ENCODE measurements around the gene DMBX1. TPM values are rescaled to one million over a fixed set of nuclear protein-coding genes. Genes with fewer than 3 reads are reported as not detected.

DMBX1 gene
- total and polyA plus RNA-seq, 9 of the 15 experiments (the other 6 are each of a cell fraction or from before 2014, with no cell fraction given): 0.25 to 4.3 (median 1.0) TPM

GRCh38 chr1:46477153-46477929, 12.3 kb upstream of the DMBX1 start:
- Histone ChIP-seq H2AFZ (ENCODE audit: low read depth, low read length) (no peak overlapping the region), H4K20me1 (replicated peaks; ENCODE audit: control insufficient read depth, insufficient read depth, low read length) (no peaks in the 10 kb centered on the region), H3K79me2 (ENCODE audit: control insufficient read depth, insufficient read depth, low read length) (no peaks in the 10 kb centered on the region), H3K9me1 (ENCODE audit: control insufficient read depth, insufficient read depth, low read length) (no peaks in the 10 kb centered on the region), H3K4me1 (replicated peaks in 1 of 2; ENCODE audit: control insufficient read depth in 2 of 2, insufficient read depth in 2 of 2, low read length in 2 of 2) (peaks cover 19 to 27% of the 10 kb centered on the region in 2 experiments), H3K27me3 (ENCODE audit: control insufficient read depth in 2 of 2, insufficient read depth in 2 of 2, low read length in 2 of 2) (no peaks in the 10 kb centered on the region), H3K9me3 (replicated peaks; ENCODE audit: control insufficient read depth, insufficient read depth, low read depth, low read length) (no peaks in the 10 kb centered on the region), H3K4me3 (no peak overlapping the region), H3K27ac (ENCODE audit: extremely low read depth, low read depth, low read length) (no peak overlapping the region), H3K4me2 (ENCODE audit: insufficient read depth, low read length) (no peak overlapping the region), H3K36me3 (ENCODE audit: control insufficient read depth, insufficient read depth, low read length) (no peaks in the 10 kb centered on the region), H3K9ac (ENCODE audit: insufficient read depth in 1 of 2, low read depth in 2 of 2, low read length in 2 of 2) (no peak overlapping the region)
- 27% methylated on average over 10 of the region's 11 CpGs for WGBS (ENCODE audit: insufficient coverage, low coverage, missing lambda C conversion rate)
- in situ Hi-C loops (cut with MboI) (loop anchor here (5.0 kb wide), 1 partner anchor 50 kb away; no protein-coding TSS in a partner anchor), intact Hi-C loops (cut with micrococcal nuclease) (loop anchor here (1.0 to 5.0 kb wide), 3 partner anchors 30 to 70 kb away; no protein-coding TSS in a partner anchor)
- ChIA-PET CTCF (ENCODE audit: low intra/inter-chr PET ratio) (interaction anchor here (0.6 to 6.3 kb wide), 11 partner anchors 14 to 71 kb away, joined by 3 to 137 read pairs (median 3); a partner anchor contains a TSS), POLR2A (interaction anchor here (0.6 to 1.6 kb wide), 6 partner anchors 11 to 106 kb away, joined by 3 to 6 read pairs (median 4); no protein-coding TSS in a partner anchor)
- no TSS peak for BruUV-seq (replicated peaks)
- DNase-seq (ENCODE audit: extremely low read depth in 1 of 4, low spot score in 3 of 4) (peak; percentile 92 to 94 (median 93)), ATAC-seq (peak; percentile 89), FAIRE-seq (peak; percentile 94)
- TF ChIP-seq CREM (IDR thresholded peaks at IDR 0.05; ENCODE audit: low read depth) (peak; percentile 87), TEAD1 (CRISPR knock-in tag; IDR thresholded peaks at IDR 0.05) (0 out of 4 replicates have a peak, but pooled peaks of 1 of the 2 experiments have one; percentile 47), TBL1XR1 (IDR thresholded peaks at IDR 0.05; ENCODE audit: low read length in 2 of 2) (peak; percentile 33 to 39; a peak in 2 of 4 replicates), ATF1 (CRISPR knock-in tag; IDR thresholded peaks at IDR 0.05) (no peak), ATF1 (tag; IDR thresholded peaks at IDR 0.05) (peak; percentile 83), TSC22D4 (tag; IDR thresholded peaks at IDR 0.05) (no peak), MYBL2 (IDR thresholded peaks at IDR 0.05; ENCODE audit: low read depth) (no peak), MYBL2 (CRISPR knock-in tag; IDR thresholded peaks at IDR 0.05; ENCODE audit: borderline replicate concordance) (no peak), OTX1 (CRISPR knock-in tag; IDR thresholded peaks at IDR 0.05) (no peak), MAFG (tag; conservative IDR thresholded peaks at IDR 0.05) (no peak), ZKSCAN8 (CRISPR knock-in tag; IDR thresholded peaks at IDR 0.05) (no peak), REST (IDR thresholded peaks at IDR 0.05; ENCODE audit: borderline replicate concordance) (peak; percentile 97), REST (CRISPR knock-in tag; IDR thresholded peaks at IDR 0.05; ENCODE audit: low read depth) (no peak; the same call in 1 of the 2 replicates), RAD21 (CRISPR knock-in tag; conservative IDR thresholded peaks at IDR 0.05 in 1 of 2, IDR thresholded peaks at IDR 0.05 in 1 of 2) (peak; percentile 99 to 100)
